HepG2 (cell line): ENCODE measurements around the gene COQ3. TPM values are rescaled to one million over a fixed set of nuclear protein-coding genes. Genes with fewer than 3 reads are reported as not detected.

Source experiments
- BATF2 ChIP-seq: sonication (generic); formaldehyde crosslinking; IDR thresholded peaks from 2 replicates; pipeline ENCODE4 v1.8.0; 2022; ENCODE audit warnings: mild to moderate bottlenecking, missing genetic modification reagents, moderate library complexity
- ESRRA ChIP-seq: sonication (generic); formaldehyde crosslinking; IDR thresholded peaks from 2 replicates; pipeline ENCODE4 v1.5.1; 2020; ENCODE audit warnings: mild to moderate bottlenecking, low read depth, missing genetic modification reagents
- FOXC1 ChIP-seq: sonication (generic); formaldehyde crosslinking; IDR thresholded peaks from 2 replicates; pipeline ENCODE4 v1.8.0; 2022; ENCODE audit warnings: mild to moderate bottlenecking, missing genetic modification reagents, borderline replicate concordance
- FUBP1 ChIP-seq: sonication (generic); formaldehyde crosslinking; IDR thresholded peaks from 2 replicates; pipeline ENCODE4 v1.5.1; 2020; ENCODE audit warnings: missing genetic modification reagents, mild to moderate bottlenecking, borderline replicate concordance
- HDAC1 ChIP-seq: sonication (generic); formaldehyde crosslinking; IDR thresholded peaks from 2 replicates; pipeline ENCODE4 v1.5.1; 2020; ENCODE audit warnings: mild to moderate bottlenecking, missing genetic modification reagents
- IRF9 ChIP-seq: sonication (generic); formaldehyde crosslinking; IDR thresholded peaks from 2 replicates; pipeline ENCODE4 v1.8.0; 2022; ENCODE audit warnings: missing genetic modification reagents, mild to moderate bottlenecking, borderline replicate concordance
- JUND ChIP-seq: sonication (generic); formaldehyde crosslinking; IDR thresholded peaks from 2 replicates; pipeline ENCODE4 v1.8.0; 2022; ENCODE audit warnings: mild to moderate bottlenecking, missing genetic modification reagents
- NAIF1 ChIP-seq: sonication (generic); formaldehyde crosslinking; IDR thresholded peaks from 2 replicates; pipeline ENCODE4 v1.5.0; 2020; ENCODE audit warnings: mild to moderate bottlenecking, missing genetic modification reagents, borderline replicate concordance
- SAFB2 ChIP-seq: sonication (generic); formaldehyde crosslinking; IDR thresholded peaks from 2 replicates; pipeline ENCODE4 v1.5.1; 2020; ENCODE audit warnings: missing genetic modification reagents, low read depth, mild to moderate bottlenecking, borderline replicate concordance
- SMARCC2 ChIP-seq: fragments of 450-650 bp; IDR thresholded peaks from 2 replicates; pipeline ENCODE4 v1.6.1; 2017; ENCODE audit warnings: antibody characterized with exemption, mild to moderate bottlenecking
- SMC3 ChIP-seq: IDR thresholded peaks from 2 replicates; pipeline ENCODE4 v1.6.1; 2011; ENCODE audit warnings: low read length, improper control_type of control experiment
- SSRP1 ChIP-seq: IDR thresholded peaks from 2 replicates; pipeline ENCODE4 v1.6.1; 2016; ENCODE audit warnings: control low read depth
- THAP8 ChIP-seq: sonication (generic); formaldehyde crosslinking; IDR thresholded peaks from 2 replicates; pipeline ENCODE4 v1.5.1; 2020; ENCODE audit warnings: missing genetic modification reagents, mild to moderate bottlenecking, borderline replicate concordance
- TP53 ChIP-seq: sonication (generic); formaldehyde crosslinking; conservative IDR thresholded peaks from 2 replicates; pipeline ENCODE4 v1.4.0; 2020; ENCODE audit warnings: missing genetic modification reagents
- ZBTB25 ChIP-seq: IDR thresholded peaks from 2 replicates; pipeline ENCODE4 v1.6.1; 2018; ENCODE audit warnings: missing genetic modification reagents
- ZNF207 ChIP-seq: fragments of 450-650 bp; IDR thresholded peaks from 2 replicates; pipeline ENCODE4 v1.6.1; 2016; ENCODE audit warnings: antibody characterized with exemption, borderline replicate concordance
- ZNF354B ChIP-seq: sonication (generic); formaldehyde crosslinking; IDR thresholded peaks from 2 replicates; pipeline ENCODE4 v1.8.0; 2022; ENCODE audit warnings: mild to moderate bottlenecking, missing genetic modification reagents
- ZNF513 ChIP-seq: sonication (generic); formaldehyde crosslinking; conservative IDR thresholded peaks from 2 replicates; pipeline ENCODE4 v1.5.0; 2020; ENCODE audit warnings: missing genetic modification reagents
- ZNF564 ChIP-seq: sonication (generic); formaldehyde crosslinking; IDR thresholded peaks from 2 replicates; pipeline ENCODE4 v1.8.1; 2023; ENCODE audit warnings: mild to moderate bottlenecking, missing genetic modification reagents
- ZNF670 ChIP-seq: sonication (generic); formaldehyde crosslinking; IDR thresholded peaks from 2 replicates; pipeline ENCODE4 v1.8.0; 2022; ENCODE audit warnings: mild to moderate bottlenecking, missing genetic modification reagents, borderline replicate concordance
- ZNF790 ChIP-seq: sonication (generic); formaldehyde crosslinking; IDR thresholded peaks from 2 replicates; pipeline ENCODE4 v1.8.0; 2022; ENCODE audit warnings: missing genetic modification reagents, mild to moderate bottlenecking, borderline replicate concordance
- ZSCAN22 ChIP-seq: sonication (generic); formaldehyde crosslinking; IDR thresholded peaks from 2 replicates; pipeline ENCODE4 v1.4.0; 2020; ENCODE audit warnings: mild to moderate bottlenecking, missing genetic modification reagents
- ZSCAN25 ChIP-seq: sonication (generic); formaldehyde crosslinking; IDR thresholded peaks from 2 replicates; pipeline ENCODE4 v1.8.0; 2022; ENCODE audit warnings: mild to moderate bottlenecking, missing genetic modification reagents
- polyA plus RNA-seq, 8 experiments: library from polyadenylated mRNA; depleted of rRNA in 3 of 8; stranded (reverse) in 7 of 8; unstranded in 1 of 8; fragments of >200 nt; fragmentation: Illumina TruSeq in 4 of 8; extraction: Trizol in 4 of 8; gene quantifications; 2 replicates each; pipeline versions ENCODE4 v1.2.1 to v1.2.3, GENCODE V29; 2011 to 2016; ENCODE audit warnings: low read depth in 4 of 8, missing spikeins in 1 of 8, mixed read lengths in 1 of 8; ENCODE audit not compliant: insufficient read depth in 1 of 8
- total RNA-seq, 5 experiments: library from RNA; depleted of rRNA; stranded (reverse); fragments of >200 nt; fragmentation: Illumina TruSeq; extraction: Trizol; gene quantifications; 2 replicates each; pipeline ENCODE4 v1.2.3, GENCODE V29; 2016; ENCODE audit warnings: low read depth in 1 of 5

The COQ3 gene
- total and polyA plus RNA-seq, 2 of the 13 experiments (the other 11 are each of a cell fraction or from before 2014, with no cell fraction given), result 5.3 to 20.5 TPM

GRCh38 chr6:99393698-99394531 is at the start of gene COQ3 (continued):
- TF ChIP-seq ZBTB25 (CRISPR knock-in tag) (no peak), BATF2 (CRISPR knock-in tag) (no peak), SMARCC2 (no peak), ZNF790 (CRISPR knock-in tag) (no peak), SAFB2 (CRISPR knock-in tag) (no peak), ZNF513 (CRISPR knock-in tag) (no peak), TP53 (CRISPR knock-in tag) (no peak; the same call in 1 of the 2 replicates), NAIF1 (CRISPR knock-in tag) (no peak; the same call in 1 of the 2 replicates), THAP8 (no peak), FOXC1 (peak; percentile 80), ZNF670 (CRISPR knock-in tag) (no peak), ZSCAN25 (CRISPR knock-in tag) (no peak), IRF9 (no peak), SSRP1 (CRISPR knock-in tag) (no peak), ZNF354B (CRISPR knock-in tag) (no peak), ZNF207 (no peak), FUBP1 (CRISPR knock-in tag) (no peak), JUND (CRISPR knock-in tag) (no peak), SMC3 (no peak), ESRRA (CRISPR knock-in tag) (0 out of 2 replicates have a peak, but pooled peaks have one; percentile 61), ZSCAN22 (CRISPR knock-in tag) (no peak), HDAC1 (CRISPR knock-in tag) (no peak), ZNF564 (CRISPR knock-in tag) (no peak)
